ENCODE data around the gene SUN3. TPM values are rescaled to one million over a fixed set of nuclear protein-coding genes. Genes with fewer than 3 reads are reported as not detected.
"Not testable (repeated sequence)": the region's sequence is repeated elsewhere in the genome, so short reads cannot be mapped to it uniquely, and the experiment has no call there.

The SUN3 gene
- total and polyA plus RNA-seq, 2 of the 4 experiments (the other 2 are of a cell fraction): not detected

DNA sequence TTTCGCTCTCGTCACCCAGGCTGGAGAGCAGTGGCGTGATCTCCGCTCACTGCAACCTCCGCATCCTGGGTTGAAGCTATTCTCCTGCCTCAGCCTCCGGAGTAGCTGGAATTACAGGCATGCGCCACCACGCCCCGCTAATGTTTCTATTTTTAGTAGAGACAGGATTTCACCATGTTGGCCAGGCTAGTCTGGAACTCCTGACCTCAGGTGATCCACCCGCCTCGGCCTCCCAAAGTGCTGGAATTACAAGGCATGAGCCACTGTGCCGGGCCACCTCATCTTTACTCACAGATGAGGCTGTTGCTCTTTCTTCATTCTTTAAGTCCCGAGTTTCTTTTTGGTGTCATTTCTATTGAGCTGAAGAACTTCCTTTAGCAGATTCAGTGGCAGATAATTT, 28.7 kb downstream of the SUN3 start:
- DNase-seq: peak; percentile 30
- ChIA-PET POLR2A (ENCODE audit: unreplicated experiment) (interaction anchor here (0.5 kb wide), 1 partner anchor 1946 kb away, joined by 4 read pairs; no protein-coding TSS in a partner anchor), CTCF (interaction anchor here (0.6 to 1.5 kb wide), 3 partner anchors 41 to 697 kb away, joined by 3 to 6 read pairs (median 3); no protein-coding TSS in a partner anchor)
- H3K18ac ChIP-seq (ENCODE audit: low read depth, low read length); H3K27ac ChIP-seq (ENCODE audit: insufficient read depth, low read length); H4K20me1 ChIP-seq (ENCODE audit: insufficient read depth, low read length); H2AK9ac ChIP-seq (replicated peaks; ENCODE audit: low read depth, low read length, poor library complexity); H3K9me3 ChIP-seq (ENCODE audit: control insufficient read depth, insufficient read depth, low read length); H3K4me3 ChIP-seq (ENCODE audit: insufficient read depth, low read depth, low read length); H2AK5ac ChIP-seq (ENCODE audit: low read depth, low read length); H3K23ac ChIP-seq (ENCODE audit: low read depth, low read length); H3K36me3 ChIP-seq (ENCODE audit: control insufficient read depth, insufficient read depth, low read length); H2BK20ac ChIP-seq (ENCODE audit: low read depth, low read length); H2BK5ac ChIP-seq (ENCODE audit: low read depth, low read length, poor library complexity, severe bottlenecking); H3K4me2 ChIP-seq (ENCODE audit: low read depth, low read length); H3K4me1 ChIP-seq (ENCODE audit: control insufficient read depth, insufficient read depth, low read length); H3K9ac ChIP-seq (ENCODE audit: low read depth, low read length); in situ Hi-C loops (cut with MboI; ENCODE audit: low sequenced_read_pairs); H3K56ac ChIP-seq (ENCODE audit: extremely low read depth, insufficient read depth, low read length); H2BK15ac ChIP-seq (ENCODE audit: low read depth, low read length); H3K79me1 ChIP-seq (ENCODE audit: low read depth in 1 of 2, low read length in 2 of 2); ATAC-seq (ENCODE audit: low read depth); H4K5ac ChIP-seq (ENCODE audit: low read depth, low read length); H2AFZ ChIP-seq (replicated peaks; ENCODE audit: low read length, poor library complexity); H4K91ac ChIP-seq (ENCODE audit: insufficient read depth, low read depth, low read length); H3K9me1 ChIP-seq (ENCODE audit: insufficient read depth, low read length); H4K8ac ChIP-seq (ENCODE audit: low read depth in 2 of 2, low read length in 2 of 2); H3K14ac ChIP-seq (replicated peaks; ENCODE audit: low read depth, low read length); intact Hi-C loops (cut with micrococcal nuclease); H3K4ac ChIP-seq (ENCODE audit: low read depth, low read length); H2BK120ac ChIP-seq (ENCODE audit: low read depth, low read length); dilution Hi-C loops (cut with HindIII; ENCODE audit: low sequenced_read_pairs, unreplicated experiment); BruUV-seq (replicated peaks); H3K27me3 ChIP-seq (ENCODE audit: control insufficient read depth, insufficient read depth, low read length): not testable (repeated sequence)
- TF ChIP-seq BHLHE40 (IDR thresholded peaks at IDR 0.05; ENCODE audit: low read depth, low read length): peak; percentile 18; the same call in 1 of the 2 replicates
- WGBS, 2 experiments (ENCODE audit: extremely low coverage in 2 of 2, insufficient read length in 1 of 2): 62% methylated on average over 2 of the region's 13 CpGs; no CpG with 5 or more reads in 1 of the 2 experiments
